ENCODE data around the gene TBC1D30.
"Not testable (repeated sequence)": the region's sequence is repeated elsewhere in the genome, so short reads cannot be mapped to it uniquely, and the experiment has no call there.

GRCh38 chr12:64775147-64775736 lies 49.2 kb upstream of the TBC1D30 start:
- TF ChIP-seq CTCF, POLR2A (IDR thresholded peaks at IDR 0.05): not testable (repeated sequence)
